Neural progenitor cell (in vitro differentiated cells): ENCODE results near the gene MRPL33. TPM values are rescaled to one million over a fixed set of nuclear protein-coding genes. Genes with fewer than 3 reads are reported as not detected.
A peak's percentile ranks its signal among the peaks of the same experiment; 100 is the strongest.

Source experiments
- DNase-seq: peaks from one replicate; pipeline ENCODE4 v3.0.0-alpha.2; 2016; ENCODE audit warnings: low spot score
- H2AFZ ChIP-seq: fragments of 200-600 bp; sonication (generic); replicated peaks from 2 replicates; pipeline ENCODE4 v1.6.1; 2016; ENCODE audit warnings: antibody characterized with exemption
- H3F3A ChIP-seq: fragments of 200-600 bp; sonication (generic); 2 replicates; pipeline ENCODE4 v1.6.1; 2016; ENCODE audit warnings: antibody characterized with exemption, low read depth
- H3K27ac ChIP-seq: fragments of 200-600 bp; sonication (generic); 2 replicates; pipeline ENCODE4 v1.5.1; 2016; ENCODE audit warnings: mild to moderate bottlenecking
- H3K27me3 ChIP-seq: fragments of 200-600 bp; sonication (generic); 2 replicates; pipeline ENCODE4 v1.6.1; 2016; ENCODE audit warnings: mild to moderate bottlenecking, moderate library complexity
- H3K36me3 ChIP-seq: fragments of 200-600 bp; sonication (generic); 2 replicates; pipeline ENCODE4 v1.5.1; 2016
- H3K4me1 ChIP-seq: fragments of 200-600 bp; sonication (generic); 2 replicates; pipeline ENCODE4 v1.6.1; 2016; ENCODE audit warnings: mixed run types
- H3K4me2 ChIP-seq: fragments of 200-600 bp; sonication (generic); 2 replicates; pipeline ENCODE4 v1.6.1; 2016
- H3K4me3 ChIP-seq: fragments of 200-600 bp; sonication (generic); 2 replicates; pipeline ENCODE4 v1.5.1; 2016
- H3K79me2 ChIP-seq: fragments of 200-600 bp; sonication (generic); 2 replicates; pipeline ENCODE4 v1.6.1; 2016; ENCODE audit warnings: low read depth
- H3K9ac ChIP-seq: fragments of 200-600 bp; sonication (generic); 2 replicates; pipeline ENCODE4 v1.6.1; 2016
- H3K9me3 ChIP-seq: fragments of 200-600 bp; sonication (generic); 2 replicates; pipeline ENCODE4 v1.5.1; 2016; ENCODE audit warnings: low read depth
- H4K20me1 ChIP-seq: fragments of 200-600 bp; sonication (generic); 2 replicates; pipeline ENCODE4 v1.6.1; 2016; ENCODE audit warnings: low read depth
- H3K27ac Mint-ChIP-seq: 3 replicates; pipeline ENCODE4 v1.8.0; 2021; ENCODE audit warnings: mixed read lengths
- H3K27me3 Mint-ChIP-seq: 2 replicates; pipeline ENCODE4 v1.8.0; 2022; ENCODE audit warnings: low read depth, mild to moderate bottlenecking, inconsistent platforms, moderate library complexity, mixed read lengths; ENCODE audit not compliant: insufficient read depth
- H3K36me3 Mint-ChIP-seq: 3 replicates; pipeline ENCODE4 v1.8.0; 2021; ENCODE audit warnings: mixed read lengths
- H3K4me1 Mint-ChIP-seq: 3 replicates; pipeline ENCODE4 v1.8.0; 2021; ENCODE audit warnings: mixed read lengths
- H3K4me3 Mint-ChIP-seq: 3 replicates; pipeline ENCODE4 v1.8.0; 2021; ENCODE audit warnings: mild to moderate bottlenecking, moderate library complexity, mixed read lengths
- H3K9me3 Mint-ChIP-seq: 3 replicates; pipeline ENCODE4 v1.8.0; 2020; ENCODE audit warnings: mixed read lengths
- CTCF ChIP-seq: fragments of 200-600 bp; sonication (generic); IDR thresholded peaks from 2 replicates; pipeline ENCODE4 v1.5.1; 2017; ENCODE audit warnings: antibody characterized with exemption, mild to moderate bottlenecking
- EZH2 ChIP-seq: fragments of 200-600 bp; sonication (generic); IDR thresholded peaks from 2 replicates; pipeline ENCODE4 v1.6.1; 2017; ENCODE audit warnings: antibody characterized with exemption, mild to moderate bottlenecking, moderate library complexity
- EZH2phosphoT487 ChIP-seq: fragments of 200-600 bp; sonication (generic); IDR thresholded peaks from 2 replicates; pipeline ENCODE4 v1.6.1; 2017; ENCODE audit warnings: antibody characterized with exemption
- total RNA-seq: library from RNA; depleted of rRNA; stranded (reverse); fragments of >200 nt; gene quantifications from 2 replicates; pipeline ENCODE4 v1.2.3, GENCODE V29; 2015; ENCODE audit warnings: low replicate concordance

Gene MRPL33
- total RNA-seq, 1 donor from 2014 or later: 147 TPM

DNA sequence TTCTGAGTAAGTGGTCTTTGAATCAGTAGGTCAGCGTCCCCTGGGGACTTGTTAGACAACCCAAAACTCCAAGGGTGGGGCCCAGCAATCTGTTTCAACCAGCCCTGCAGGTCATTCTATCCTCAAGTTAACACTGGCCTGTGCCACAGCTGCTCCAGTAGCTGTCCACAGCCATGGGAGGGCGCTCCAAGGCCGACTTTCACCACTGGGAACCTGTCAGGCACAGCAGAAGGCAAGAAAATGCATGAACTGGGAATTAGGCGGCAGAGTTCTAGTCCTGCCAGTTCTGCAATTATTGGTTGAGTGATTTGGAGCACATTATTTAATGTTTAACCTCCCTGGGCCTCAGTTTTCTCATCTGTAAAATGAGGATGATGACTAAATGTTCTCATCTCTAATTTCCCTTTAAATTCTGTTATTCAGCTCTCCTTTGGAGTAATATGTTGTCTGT is 17.4 kb upstream of the MRPL33 start:
- no peak overlapping the region for H3K4me2 ChIP-seq
- H3K9me3 ChIP-seq: no peaks in the 10 kb centered on the region
- H3K27me3 ChIP-seq: no peaks in the 10 kb centered on the region
- TF ChIP-seq EZH2phosphoT487 (no peak), CTCF (peak; percentile 96)
- Mint-ChIP-seq H3K4me1 (peaks cover 21% of the 10 kb centered on the region), H3K27me3 (peaks cover 7% of the 10 kb centered on the region), H3K27ac (no peak overlapping the region), H3K9me3 (peaks cover 9% of the 10 kb centered on the region), H3K36me3 (no peaks in the 10 kb centered on the region), H3K4me3 (no peak overlapping the region)
- H3K4me1 ChIP-seq: peaks cover 11% of the 10 kb centered on the region
- H3K9ac ChIP-seq: no peak overlapping the region
- no peaks in the 10 kb centered on the region for H4K20me1 ChIP-seq
- no peaks in the 10 kb centered on the region for H3K79me2 ChIP-seq
- no peak overlapping the region for H2AFZ ChIP-seq
- no peak overlapping the region for H3K27ac ChIP-seq
- H3K4me3 ChIP-seq: no peak overlapping the region
- peaks cover 21% of the 10 kb centered on the region for H3F3A ChIP-seq
- H3K36me3 ChIP-seq: no peaks in the 10 kb centered on the region
- DNase-seq: peak; percentile 85

GRCh38 chr2:27754831-27755230 is 16.7 kb upstream of the MRPL33 start:
- Histone ChIP-seq H4K20me1 (no peaks in the 10 kb centered on the region), H3K4me3 (no peak overlapping the region), H3K4me2 (no peak overlapping the region), H3K36me3 (no peaks in the 10 kb centered on the region), H2AFZ (no peak overlapping the region), H3F3A (peaks cover 21% of the 10 kb centered on the region), H3K27me3 (no peaks in the 10 kb centered on the region), H3K9ac (no peak overlapping the region), H3K79me2 (no peaks in the 10 kb centered on the region), H3K27ac (no peak overlapping the region), H3K9me3 (no peaks in the 10 kb centered on the region), H3K4me1 (peaks cover 11% of the 10 kb centered on the region)
- no peak for TF ChIP-seq EZH2
- TF ChIP-seq EZH2phosphoT487: no peak
- no peak for TF ChIP-seq CTCF
- Mint-ChIP-seq H3K9me3 (peaks cover 2% of the 10 kb centered on the region), H3K36me3 (no peaks in the 10 kb centered on the region), H3K27ac (no peak overlapping the region), H3K27me3 (peaks cover 7% of the 10 kb centered on the region), H3K4me1 (peaks cover 21% of the 10 kb centered on the region), H3K4me3 (no peak overlapping the region)
- no peak for DNase-seq

GRCh38 chr2:27756091-27756490 is 15.4 kb upstream of the MRPL33 start:
- no peaks in the 10 kb centered on the region for H3K79me2 ChIP-seq
- H3K4me2 ChIP-seq: no peak overlapping the region
- no peaks in the 10 kb centered on the region for H3K36me3 ChIP-seq
- Mint-ChIP-seq H3K27ac (no peak overlapping the region), H3K9me3 (peaks cover 2% of the 10 kb centered on the region), H3K4me3 (no peak overlapping the region), H3K36me3 (no peaks in the 10 kb centered on the region), H3K27me3 (peaks cover 7% of the 10 kb centered on the region), H3K4me1 (peaks cover 21% of the 10 kb centered on the region)
- H3K9me3 ChIP-seq: no peaks in the 10 kb centered on the region
- no peak overlapping the region for H3K4me3 ChIP-seq
- no peak overlapping the region for H3K27ac ChIP-seq
- peaks cover 11% of the 10 kb centered on the region for H3K4me1 ChIP-seq
- no peak overlapping the region for H3K9ac ChIP-seq
- no peaks in the 10 kb centered on the region for H3K27me3 ChIP-seq
- no peak for DNase-seq
- H3F3A ChIP-seq: peaks cover 21% of the 10 kb centered on the region
- no peaks in the 10 kb centered on the region for H4K20me1 ChIP-seq
- H2AFZ ChIP-seq: no peak overlapping the region
- no peak for TF ChIP-seq CTCF
- TF ChIP-seq EZH2: no peak
- no peak for TF ChIP-seq EZH2phosphoT487
